ENCODE data around the gene BCKDHB. TPM values are rescaled to one million over a fixed set of nuclear protein-coding genes. Genes with fewer than 3 reads are reported as not detected.
"Not testable (repeated sequence)": the region's sequence is repeated elsewhere in the genome, so short reads cannot be mapped to it uniquely, and the experiment has no call there.

BCKDHB gene
- total and polyA plus RNA-seq, 12 donors = 6.4 to 33.9 (median 18.9) TPM

DNA sequence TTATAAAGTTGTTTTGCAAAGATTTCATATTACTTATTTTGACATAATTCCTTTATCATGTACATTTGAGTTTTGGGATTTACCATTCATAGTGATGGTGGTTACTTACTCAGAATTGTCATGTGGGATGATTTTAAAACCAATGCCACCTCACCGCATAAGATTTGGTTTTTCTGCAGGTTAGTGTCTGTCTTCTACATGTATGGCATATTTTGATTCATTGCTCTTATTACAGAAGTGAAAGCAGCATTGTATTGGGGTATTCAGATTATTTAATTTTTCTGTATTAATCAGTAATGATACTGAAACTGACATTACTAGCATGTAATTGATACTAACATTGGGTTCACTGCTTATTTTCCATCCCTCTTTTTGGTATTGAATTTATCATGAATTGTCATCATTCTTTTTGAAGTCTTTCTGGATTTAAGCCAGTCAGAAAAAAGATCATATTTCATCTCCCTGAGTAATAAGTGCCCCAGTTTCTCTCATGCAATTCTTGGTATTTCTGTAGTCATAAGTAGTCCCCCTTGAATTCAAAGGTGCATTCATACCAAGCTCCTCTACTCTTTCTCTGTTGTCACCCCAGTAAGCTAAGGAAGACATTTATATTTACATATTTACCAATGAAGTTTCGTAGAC, 176.6 kb downstream of the BCKDHB start:
- no peaks in the 10 kb centered on the region for H3K4me1 ChIP-seq (replicated peaks in 1 of 2)
- H3K27ac ChIP-seq = no peak overlapping the region
- intact Hi-C loops (cut with DNase I) = no loop called here
- no peaks in the 10 kb centered on the region for H3K36me3 ChIP-seq (replicated peaks in 1 of 2)
- WGBS, 4 donors = 89 to 97% (median 95%) methylated on average over 2 of the region's 2 CpGs
- TF ChIP-seq POLR2A (IDR thresholded peaks at IDR 0.05) = no peak
- no peaks in the 10 kb centered on the region for H3K9me3 ChIP-seq (replicated peaks in 1 of 3)
- H3K4me3 ChIP-seq = no peak overlapping the region
- no peak for DNase-seq
- H3K27me3 ChIP-seq = no peaks in the 10 kb centered on the region

DNA sequence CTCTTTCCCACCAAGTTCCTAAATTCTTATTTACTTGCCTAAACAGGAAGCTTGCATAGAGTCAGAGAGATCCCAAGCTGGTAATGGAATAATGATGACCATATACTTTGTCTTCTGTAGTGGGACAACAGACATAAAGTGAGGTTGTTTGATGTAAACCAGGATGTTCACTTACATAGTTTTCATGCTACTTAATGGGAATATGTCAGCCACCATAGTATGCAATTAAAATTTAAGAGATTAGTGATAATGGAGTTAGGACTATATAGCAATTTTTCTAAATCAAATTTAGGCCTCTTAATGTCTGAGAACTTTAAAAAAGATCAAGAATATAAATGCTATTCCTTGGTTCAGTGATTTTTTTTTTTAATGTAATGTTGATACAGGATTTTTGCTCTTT, 180.6 kb downstream of the BCKDHB start:
- TF ChIP-seq, protein P1, sequence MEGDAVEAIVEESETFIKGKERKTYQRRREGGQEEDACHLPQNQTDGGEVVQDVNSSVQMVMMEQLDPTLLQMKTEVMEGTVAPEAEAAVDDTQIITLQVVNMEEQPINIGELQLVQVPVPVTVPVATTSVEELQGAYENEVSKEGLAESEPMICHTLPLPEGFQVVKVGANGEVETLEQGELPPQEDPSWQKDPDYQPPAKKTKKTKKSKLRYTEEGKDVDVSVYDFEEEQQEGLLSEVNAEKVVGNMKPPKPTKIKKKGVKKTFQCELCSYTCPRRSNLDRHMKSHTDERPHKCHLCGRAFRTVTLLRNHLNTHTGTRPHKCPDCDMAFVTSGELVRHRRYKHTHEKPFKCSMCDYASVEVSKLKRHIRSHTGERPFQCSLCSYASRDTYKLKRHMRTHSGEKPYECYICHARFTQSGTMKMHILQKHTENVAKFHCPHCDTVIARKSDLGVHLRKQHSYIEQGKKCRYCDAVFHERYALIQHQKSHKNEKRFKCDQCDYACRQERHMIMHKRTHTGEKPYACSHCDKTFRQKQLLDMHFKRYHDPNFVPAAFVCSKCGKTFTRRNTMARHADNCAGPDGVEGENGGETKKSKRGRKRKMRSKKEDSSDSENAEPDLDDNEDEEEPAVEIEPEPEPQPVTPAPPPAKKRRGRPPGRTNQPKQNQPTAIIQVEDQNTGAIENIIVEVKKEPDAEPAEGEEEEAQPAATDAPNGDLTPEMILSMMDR (IDR thresholded peaks at IDR 0.05) = no peak
- no peak for TF ChIP-seq POLR2A (IDR thresholded peaks at IDR 0.05)
- Histone ChIP-seq H3K9me3 (replicated peaks in 1 of 3) (no peaks in the 10 kb centered on the region), H3K4me1 (replicated peaks in 1 of 2) (no peaks in the 10 kb centered on the region), H3K4me3 (no peak overlapping the region), H3K27ac (no peak overlapping the region), H3K36me3 (replicated peaks in 1 of 2) (no peaks in the 10 kb centered on the region), H3K27me3 (no peaks in the 10 kb centered on the region)
- intact Hi-C loops (cut with DNase I) = no loop called here
- DNase-seq = no peak

DNA sequence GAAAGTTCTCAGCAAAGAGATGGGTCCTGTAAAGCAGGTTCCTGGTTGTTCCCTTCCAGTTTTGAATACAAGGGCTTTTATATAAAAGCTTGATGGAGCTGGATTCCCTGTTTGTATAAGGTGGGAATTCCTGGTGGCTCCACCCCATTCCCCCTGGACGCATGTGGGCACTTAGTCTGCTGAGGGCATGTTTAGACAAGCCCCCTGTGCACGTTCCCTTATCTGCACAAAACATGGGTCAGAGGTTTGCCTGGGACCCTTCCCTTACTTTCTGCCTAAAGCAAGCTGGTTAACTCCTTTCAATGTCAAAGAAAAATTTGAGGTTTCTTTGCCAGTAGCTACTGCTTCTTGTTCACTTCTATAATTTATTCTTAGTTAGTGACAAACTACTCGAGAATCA, 181.1 kb downstream of the BCKDHB start:
- Histone ChIP-seq H3K27me3 (no peaks in the 10 kb centered on the region), H3K4me1 (replicated peaks in 1 of 2) (no peaks in the 10 kb centered on the region), H3K4me3 (no peak overlapping the region), H3K9me3 (replicated peaks in 1 of 3) (no peaks in the 10 kb centered on the region), H3K27ac (no peak overlapping the region), H3K36me3 (replicated peaks in 1 of 2) (no peaks in the 10 kb centered on the region)
- no peak for DNase-seq
- 81 to 87% (median 84%) methylated on average over 3 of the region's 3 CpGs for WGBS, 4 donors
- TF ChIP-seq, protein P1 (IDR thresholded peaks at IDR 0.05) = no peak
- TF ChIP-seq POLR2A (IDR thresholded peaks at IDR 0.05) = no peak
- intact Hi-C loops (cut with DNase I) = no loop called here

DNA sequence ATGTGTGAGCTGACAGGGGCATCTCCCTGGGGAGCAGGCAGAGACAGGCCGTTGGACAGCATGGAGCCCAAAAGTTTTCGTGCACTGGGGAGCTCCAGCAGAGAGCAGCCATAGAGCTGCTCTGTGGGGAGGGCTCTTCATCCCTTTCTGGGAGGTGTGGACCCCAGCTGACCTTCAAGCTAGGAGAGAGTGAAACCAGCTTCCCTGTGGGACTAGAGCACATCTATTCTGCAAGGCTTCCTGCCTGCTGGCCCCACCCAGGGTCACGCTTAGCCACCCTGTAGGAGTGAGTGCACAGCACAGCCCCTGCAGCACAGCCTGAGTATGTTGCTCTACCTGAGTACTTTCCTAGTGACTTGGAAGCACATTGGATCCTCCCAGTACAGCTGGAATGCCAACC, 183.3 kb downstream of the BCKDHB start:
- no peak for DNase-seq
- 0 to 63% (median 56%) methylated on average over 1 to 3 of the region's 3 CpGs for WGBS, 4 donors
- intact Hi-C loops (cut with DNase I) = no loop called here
- no peak for TF ChIP-seq POLR2A (IDR thresholded peaks at IDR 0.05)
- TF ChIP-seq, protein P1 (IDR thresholded peaks at IDR 0.05) = no peak
- Histone ChIP-seq H3K36me3 (replicated peaks in 1 of 2) (no peaks in the 10 kb centered on the region), H3K27me3 (no peaks in the 10 kb centered on the region), H3K4me3 (no peak overlapping the region), H3K4me1 (replicated peaks in 1 of 2) (no peaks in the 10 kb centered on the region), H3K9me3 (replicated peaks in 1 of 3) (no peaks in the 10 kb centered on the region), H3K27ac (no peak overlapping the region)

DNA sequence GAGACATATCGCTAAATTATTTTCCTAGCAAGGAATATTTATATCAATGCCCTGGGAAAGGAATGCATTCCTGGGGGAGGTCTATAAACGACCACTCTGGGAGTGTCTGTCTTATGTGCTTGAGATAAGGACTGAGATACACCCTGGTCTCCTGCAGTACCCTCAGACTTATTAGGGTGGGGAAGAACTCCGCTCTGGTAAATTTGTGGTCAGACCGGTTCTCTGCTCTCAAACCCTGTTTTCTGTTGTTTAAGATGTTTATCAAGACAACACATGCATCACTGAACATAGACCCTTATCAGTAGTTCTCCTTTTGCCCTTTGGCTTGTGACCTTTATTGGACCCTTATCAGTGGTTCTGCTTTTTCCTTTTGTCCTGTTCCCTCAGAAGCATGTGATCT, 188.1 kb downstream of the BCKDHB start:
- H3K4me1 ChIP-seq (replicated peaks in 1 of 2); H3K4me3 ChIP-seq; H3K27ac ChIP-seq; intact Hi-C loops (cut with DNase I); DNase-seq; H3K36me3 ChIP-seq (replicated peaks in 1 of 2); H3K27me3 ChIP-seq; H3K9me3 ChIP-seq (replicated peaks in 1 of 3): not testable (repeated sequence)
- 92 to 100% (median 93%) methylated on average over 4 of the region's 4 CpGs for WGBS, 4 donors
